ENCODE results near the gene TEK.

Gene TEK

DNA sequence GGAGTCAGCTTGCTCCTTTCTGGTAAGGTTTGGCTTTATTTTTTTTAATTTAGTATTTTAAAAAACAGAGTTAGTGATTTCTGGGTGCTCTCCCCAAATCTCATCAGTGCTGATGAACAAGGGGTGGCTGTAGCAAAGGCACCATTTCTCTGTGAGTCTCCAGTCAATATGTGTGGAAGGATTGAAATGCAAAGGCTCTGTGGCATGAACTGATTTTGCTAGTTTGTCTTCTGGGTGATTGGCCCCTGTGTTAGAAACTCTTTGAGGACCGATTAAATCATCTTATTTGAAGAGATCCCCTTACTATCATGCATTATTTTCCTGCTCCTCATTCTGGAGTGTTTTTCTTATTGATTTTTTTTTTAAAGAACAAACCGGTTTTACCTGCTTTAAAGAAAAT, 596 bp downstream of the TEK start:
- no peaks in the 10 kb centered on the region for H3K4me1 ChIP-seq (ENCODE audit: control insufficient read depth in 1 of 2, insufficient read depth in 1 of 2, low read depth in 1 of 2, low read length in 1 of 2)
- no peaks in the 10 kb centered on the region for H3K27me3 ChIP-seq
- TF ChIP-seq, protein P1, sequence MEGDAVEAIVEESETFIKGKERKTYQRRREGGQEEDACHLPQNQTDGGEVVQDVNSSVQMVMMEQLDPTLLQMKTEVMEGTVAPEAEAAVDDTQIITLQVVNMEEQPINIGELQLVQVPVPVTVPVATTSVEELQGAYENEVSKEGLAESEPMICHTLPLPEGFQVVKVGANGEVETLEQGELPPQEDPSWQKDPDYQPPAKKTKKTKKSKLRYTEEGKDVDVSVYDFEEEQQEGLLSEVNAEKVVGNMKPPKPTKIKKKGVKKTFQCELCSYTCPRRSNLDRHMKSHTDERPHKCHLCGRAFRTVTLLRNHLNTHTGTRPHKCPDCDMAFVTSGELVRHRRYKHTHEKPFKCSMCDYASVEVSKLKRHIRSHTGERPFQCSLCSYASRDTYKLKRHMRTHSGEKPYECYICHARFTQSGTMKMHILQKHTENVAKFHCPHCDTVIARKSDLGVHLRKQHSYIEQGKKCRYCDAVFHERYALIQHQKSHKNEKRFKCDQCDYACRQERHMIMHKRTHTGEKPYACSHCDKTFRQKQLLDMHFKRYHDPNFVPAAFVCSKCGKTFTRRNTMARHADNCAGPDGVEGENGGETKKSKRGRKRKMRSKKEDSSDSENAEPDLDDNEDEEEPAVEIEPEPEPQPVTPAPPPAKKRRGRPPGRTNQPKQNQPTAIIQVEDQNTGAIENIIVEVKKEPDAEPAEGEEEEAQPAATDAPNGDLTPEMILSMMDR (IDR thresholded peaks at IDR 0.05), result no peak
- H3K36me3 ChIP-seq, result no peaks in the 10 kb centered on the region
- no peak overlapping the region for H3K4me3 ChIP-seq (ENCODE audit: low read depth in 1 of 2, low read length in 1 of 2)
- H3K27ac ChIP-seq, result no peak overlapping the region
- H3K9me3 ChIP-seq, result no peaks in the 10 kb centered on the region

DNA sequence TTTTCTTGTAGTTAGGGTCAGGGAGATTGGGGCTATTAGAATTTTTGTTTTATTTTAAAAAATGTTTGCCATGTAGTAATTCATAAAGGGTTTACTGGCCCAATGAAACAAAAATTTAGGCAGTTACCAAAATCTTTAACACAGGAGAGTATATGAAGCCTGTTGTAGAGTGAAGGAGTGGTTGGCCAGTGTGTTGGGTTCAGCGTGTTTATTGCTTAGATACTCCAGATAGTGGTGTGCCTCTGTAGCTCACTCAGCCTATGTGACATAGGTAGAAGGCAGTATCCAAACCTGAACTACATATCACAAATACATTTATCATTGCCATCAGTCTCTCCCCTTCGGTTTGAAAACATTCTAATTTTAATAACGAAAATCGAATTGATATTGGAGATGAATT, 1.2 kb downstream of the TEK start:
- no peak overlapping the region for H3K4me3 ChIP-seq (ENCODE audit: low read depth in 1 of 2, low read length in 1 of 2)

DNA sequence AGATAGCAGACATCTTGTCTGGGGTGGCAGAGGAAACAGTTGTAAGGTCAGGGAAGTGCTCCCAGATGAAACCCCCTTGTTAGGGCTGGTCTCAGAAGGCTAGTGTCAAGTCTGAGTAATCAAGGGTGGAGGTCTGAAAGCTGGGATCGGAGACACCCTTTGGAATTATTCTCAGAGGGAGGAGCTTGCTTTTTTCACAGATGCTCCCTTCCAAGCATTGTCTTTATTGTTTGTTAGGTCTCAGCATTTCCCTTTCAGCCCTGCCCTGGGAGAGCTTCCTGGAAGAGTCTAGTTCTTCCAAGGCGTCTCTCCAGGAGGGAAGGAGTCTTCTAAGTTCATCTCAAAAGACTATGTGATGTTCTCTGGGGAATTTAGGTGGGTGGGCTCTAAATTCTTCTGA, 3.2 kb downstream of the TEK start:
- Histone ChIP-seq H3K9me3 (no peaks in the 10 kb centered on the region), H3K36me3 (no peaks in the 10 kb centered on the region), H3K4me1 (ENCODE audit: control insufficient read depth in 1 of 2, insufficient read depth in 1 of 2, low read depth in 1 of 2, low read length in 1 of 2) (no peaks in the 10 kb centered on the region), H3K4me3 (ENCODE audit: low read depth in 1 of 2, low read length in 1 of 2) (no peak overlapping the region), H3K27ac (no peak overlapping the region), H3K27me3 (no peaks in the 10 kb centered on the region)
- TF ChIP-seq, protein P1 (IDR thresholded peaks at IDR 0.05), result no peak

More for the DNA sequence above, 1.2 kb downstream of the TEK start:
- Histone ChIP-seq H3K27ac (no peak overlapping the region), H3K36me3 (no peaks in the 10 kb centered on the region), H3K4me1 (ENCODE audit: control insufficient read depth in 1 of 2, insufficient read depth in 1 of 2, low read depth in 1 of 2, low read length in 1 of 2) (no peaks in the 10 kb centered on the region), H3K27me3 (no peaks in the 10 kb centered on the region), H3K9me3 (no peaks in the 10 kb centered on the region)
- TF ChIP-seq, protein P1 (IDR thresholded peaks at IDR 0.05), result no peak

GRCh38 chr9:27117489-27118135, 8.6 kb downstream of the TEK start:
- Histone ChIP-seq H3K4me1 (ENCODE audit: control insufficient read depth in 1 of 2, insufficient read depth in 1 of 2, low read depth in 1 of 2, low read length in 1 of 2) (no peaks in the 10 kb centered on the region), H3K36me3 (no peaks in the 10 kb centered on the region)

GRCh38 chr9:27118916-27119315, 9.9 kb downstream of the TEK start:
- no peaks in the 10 kb centered on the region for H3K36me3 ChIP-seq
- no peak overlapping the region for H3K4me3 ChIP-seq (ENCODE audit: low read depth in 1 of 2, low read length in 1 of 2)
- TF ChIP-seq, protein P1 (IDR thresholded peaks at IDR 0.05), result no peak
- no peaks in the 10 kb centered on the region for H3K27me3 ChIP-seq
- H3K9me3 ChIP-seq, result no peaks in the 10 kb centered on the region
- H3K27ac ChIP-seq, result no peak overlapping the region
- no peaks in the 10 kb centered on the region for H3K4me1 ChIP-seq (ENCODE audit: control insufficient read depth in 1 of 2, insufficient read depth in 1 of 2, low read depth in 1 of 2, low read length in 1 of 2)

More at GRCh38 chr9:27117489-27118135, 8.6 kb downstream of the TEK start:
- H3K27me3 ChIP-seq, result no peaks in the 10 kb centered on the region
- no peak overlapping the region for H3K27ac ChIP-seq
- no peaks in the 10 kb centered on the region for H3K9me3 ChIP-seq
- TF ChIP-seq, protein P1 (IDR thresholded peaks at IDR 0.05), result no peak
- H3K4me3 ChIP-seq (ENCODE audit: low read depth in 1 of 2, low read length in 1 of 2), result no peak overlapping the region
